CD1c-positive myeloid dendritic cell (primary cell): Measurements from ENCODE around the gene PSMB3.

Experiments used
- DNase-seq: peaks from one replicate; pipeline ENCODE4 v3.0.0-alpha.2; 2016; ENCODE audit errors: extremely low spot score

The PSMB3 gene

GRCh38 chr17:38752308-38753070 lies at the start of gene PSMB3:
Gene PSMB3, plus strand, starts transcription at chr17:38752741. Its CDS starts 86 bp downstream, at chr17:38752827.
- DNase-seq = peak; percentile 100

GRCh38 chr17:38702916-38703741 lies 49.4 kb upstream of the PSMB3 start:
- DNase-seq = peak; percentile 65

GRCh38 chr17:38703742-38704605 lies 48.6 kb upstream of the PSMB3 start:
- peak; percentile 69 for DNase-seq

- peak; percentile 85 for DNase-seq
Measured at GRCh38 chr17:38704606-38705522, 47.7 kb upstream of the PSMB3 start, which contains the start of gene MLLT6. Gene MLLT6, plus strand, starts transcription at chr17:38705273. Its CDS starts 360 bp downstream, at chr17:38705633.

GRCh38 chr17:38705523-38705802 lies 47.1 kb upstream of the PSMB3 start:
- no peak for DNase-seq

- peak; percentile 26 for DNase-seq
Measured at GRCh38 chr17:38705803-38706504, 46.6 kb upstream of the PSMB3 start.

- DNase-seq = peak; percentile 62
Measured at GRCh38 chr17:38706505-38707216, 45.9 kb upstream of the PSMB3 start.

- no peak for DNase-seq
Measured at GRCh38 chr17:38707678-38708351, 44.7 kb upstream of the PSMB3 start.

- DNase-seq = no peak
Measured at GRCh38 chr17:38709104-38709820, 43.3 kb upstream of the PSMB3 start.

- no peak for DNase-seq
Measured at GRCh38 chr17:38709864-38710603, 42.5 kb upstream of the PSMB3 start.

- DNase-seq = no peak
Measured at GRCh38 chr17:38710604-38710962, 42.0 kb upstream of the PSMB3 start.

- DNase-seq = no peak
Measured at GRCh38 chr17:38710985-38711384, 41.6 kb upstream of the PSMB3 start.

GRCh38 chr17:38711792-38712571 lies 40.6 kb upstream of the PSMB3 start:
- DNase-seq = no peak

- DNase-seq = no peak
Measured at GRCh38 chr17:38712593-38712992, 39.9 kb upstream of the PSMB3 start.

- no peak for DNase-seq
Measured at GRCh38 chr17:38713456-38714075, 39.0 kb upstream of the PSMB3 start.

GRCh38 chr17:38715216-38715943 lies 37.2 kb upstream of the PSMB3 start:
- DNase-seq = no peak
